ENCODE measurements around the gene LYPLAL1.
"Not testable (repeated sequence)": the region's sequence is repeated elsewhere in the genome, so short reads cannot be mapped to it uniquely, and the experiment has no call there.

Gene LYPLAL1

GRCh38 chr1:219223496-219223895 is 49.8 kb downstream of the LYPLAL1 start:
- no peak for DNase-seq

GRCh38 chr1:219226196-219226595 is 52.5 kb downstream of the LYPLAL1 start:
- DNase-seq: no peak

GRCh38 chr1:219227360-219228057 is 53.8 kb downstream of the LYPLAL1 start:
- no peak for DNase-seq

- DNase-seq: no peak
Observed at GRCh38 chr1:219228058-219228419, 54.4 kb downstream of the LYPLAL1 start.

- no peak for DNase-seq
Observed at GRCh38 chr1:219232890-219233289, 59.2 kb downstream of the LYPLAL1 start.

- DNase-seq: no peak
Observed at GRCh38 chr1:219235903-219236481, 62.3 kb downstream of the LYPLAL1 start.

- no peak for DNase-seq
Observed at GRCh38 chr1:219236933-219237610, 63.4 kb downstream of the LYPLAL1 start.

GRCh38 chr1:219239518-219239917 is 65.8 kb downstream of the LYPLAL1 start:
- DNase-seq: no peak

GRCh38 chr1:219244864-219245263 is 71.2 kb downstream of the LYPLAL1 start:
- DNase-seq: no peak

- no peak for DNase-seq
Observed at GRCh38 chr1:219247441-219247840, 73.8 kb downstream of the LYPLAL1 start.

- DNase-seq: not testable (repeated sequence)
Observed at GRCh38 chr1:219250468-219250867, 76.8 kb downstream of the LYPLAL1 start.

GRCh38 chr1:219257751-219258150 is 84.1 kb downstream of the LYPLAL1 start:
- DNase-seq: no peak

GRCh38 chr1:219261454-219261853 is 87.8 kb downstream of the LYPLAL1 start:
- DNase-seq: no peak

Data from activated CD8-positive, alpha-beta memory T cell treated with anti-CD3 and anti-CD28 coated beads for 24 hours (primary cell).